HepG2 (cell line): ENCODE data around the gene CCDC87. TPM values are rescaled to one million over a fixed set of nuclear protein-coding genes. Genes with fewer than 3 reads are reported as not detected.

Source experiments
- MAFK ChIP-seq, 2 experiments: IDR thresholded peaks in 1 of 2; conservative IDR thresholded peaks in 1 of 2; 2 replicates each; pipeline ENCODE4 v1.6.1; 2011; ENCODE audit warnings: improper control_type of control experiment in 2 of 2, low read length in 2 of 2
- MXD1 ChIP-seq: sonication (generic); formaldehyde crosslinking; IDR thresholded peaks from 2 replicates; pipeline ENCODE4 v1.4.0; 2020; ENCODE audit warnings: mild to moderate bottlenecking, missing genetic modification reagents
- NBN ChIP-seq: fragments of 450-650 bp; conservative IDR thresholded peaks from 2 replicates; pipeline ENCODE4 v1.6.1; 2017
- PRDM15 ChIP-seq: sonication (generic); formaldehyde crosslinking; IDR thresholded peaks from 2 replicates; pipeline ENCODE4 v1.4.0; 2020; ENCODE audit warnings: missing genetic modification reagents
- RERE ChIP-seq: IDR thresholded peaks from 2 replicates; pipeline ENCODE4 v1.6.1; 2016; ENCODE audit warnings: low read depth, missing genetic modification reagents, missing compliant biosample characterization
- SNAI1 ChIP-seq: sonication (generic); formaldehyde crosslinking; IDR thresholded peaks from 2 replicates; pipeline ENCODE4 v1.5.0; 2020; ENCODE audit warnings: mild to moderate bottlenecking, missing genetic modification reagents, borderline replicate concordance
- WIZ ChIP-seq: sonication (generic); formaldehyde crosslinking; IDR thresholded peaks from 2 replicates; pipeline ENCODE4 v1.5.1; 2020; ENCODE audit warnings: mild to moderate bottlenecking, missing genetic modification reagents
- ZFP36 ChIP-seq: fragments of 150-350 bp; IDR thresholded peaks from 2 replicates; pipeline ENCODE4 v1.6.1; 2018; ENCODE audit warnings: borderline replicate concordance, low read length, low read depth; ENCODE audit not compliant: partially characterized antibody
- ZKSCAN1 ChIP-seq: fragments of 150-350 bp; IDR thresholded peaks from 2 replicates; pipeline ENCODE4 v1.6.1; 2014; ENCODE audit warnings: low read length
- ZNF687 ChIP-seq: sonication (generic); formaldehyde crosslinking; IDR thresholded peaks from 2 replicates; pipeline ENCODE4 v1.5.1; 2020; ENCODE audit warnings: mild to moderate bottlenecking, missing genetic modification reagents, moderate library complexity
- ZNF709 ChIP-seq: sonication (generic); formaldehyde crosslinking; IDR thresholded peaks from 2 replicates; pipeline ENCODE4 v1.5.0; 2020; ENCODE audit warnings: mild to moderate bottlenecking, missing genetic modification reagents
- polyA plus RNA-seq, 8 experiments: library from polyadenylated mRNA; depleted of rRNA in 3 of 8; stranded (reverse) in 7 of 8; unstranded in 1 of 8; fragments of >200 nt; fragmentation: Illumina TruSeq in 4 of 8; extraction: Trizol in 4 of 8; gene quantifications; 2 replicates each; pipeline versions ENCODE4 v1.2.1 to v1.2.3, GENCODE V29; 2011 to 2016; ENCODE audit warnings: low read depth in 4 of 8, missing spikeins in 1 of 8, mixed read lengths in 1 of 8; ENCODE audit not compliant: insufficient read depth in 1 of 8
- total RNA-seq, 5 experiments: library from RNA; depleted of rRNA; stranded (reverse); fragments of >200 nt; fragmentation: Illumina TruSeq; extraction: Trizol; gene quantifications; 2 replicates each; pipeline ENCODE4 v1.2.3, GENCODE V29; 2016; ENCODE audit warnings: low read depth in 1 of 5
- TF ChIP-seq, protein P1 (sequence below): sonication (generic); formaldehyde crosslinking; IDR thresholded peaks from 2 replicates; pipeline ENCODE4 v1.5.1; 2020; ENCODE audit warnings: mild to moderate bottlenecking, missing genetic modification reagents, borderline replicate concordance

Gene CCDC87
- total and polyA plus RNA-seq, 2 of the 13 experiments (the other 11 are each of a cell fraction or from before 2014, with no cell fraction given) = 0.05 to 0.42 TPM

GRCh38 chr11:66638177-66639065 is 45.6 kb upstream of the CCDC87 start, which contains the start of gene RBM4 (continued):
- peak; percentile 97 for TF ChIP-seq ZNF687 (CRISPR knock-in tag)
- TF ChIP-seq SNAI1 = no peak
- TF ChIP-seq PRDM15 (CRISPR knock-in tag) = no peak
- 0 out of 2 replicates have a peak, but pooled peaks have one; percentile 83 for TF ChIP-seq ZNF709 (CRISPR knock-in tag)
- TF ChIP-seq NBN = no peak
- TF ChIP-seq ZKSCAN1 = no peak; the same call in 1 of the 2 replicates
- no peak for TF ChIP-seq WIZ (CRISPR knock-in tag)
- TF ChIP-seq RERE (CRISPR knock-in tag) = no peak
- peak; percentile 77 for TF ChIP-seq MXD1 (CRISPR knock-in tag)
- no peak for TF ChIP-seq ZFP36
- TF ChIP-seq, protein P1, sequence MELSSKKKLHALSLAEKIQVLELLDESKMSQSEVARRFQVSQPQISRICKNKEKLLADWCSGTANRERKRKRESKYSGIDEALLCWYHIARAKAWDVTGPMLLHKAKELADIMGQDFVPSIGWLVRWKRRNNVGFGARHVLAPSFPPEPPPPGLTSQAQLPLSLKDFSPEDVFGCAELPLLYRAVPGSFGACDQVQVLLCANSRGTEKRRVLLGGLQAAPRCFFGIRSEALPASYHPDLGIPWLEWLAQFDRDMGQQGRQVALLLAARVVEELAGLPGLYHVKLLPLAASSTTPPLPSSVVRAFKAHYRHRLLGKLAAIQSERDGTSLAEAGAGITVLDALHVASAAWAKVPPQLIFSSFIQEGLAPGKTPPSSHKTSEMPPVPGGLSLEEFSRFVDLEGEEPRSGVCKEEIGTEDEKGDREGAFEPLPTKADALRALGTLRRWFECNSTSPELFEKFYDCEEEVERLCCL = no peak
- TF ChIP-seq MAFK (conservative IDR thresholded peaks at IDR 0.05 in 1 of 2, IDR thresholded peaks at IDR 0.05 in 1 of 2; ENCODE audit: low read length in 2 of 2) = peak in 1 of 2 experiments; percentile 33; a peak in 1 of 4 replicates
